Type B pancreatic cell (in vitro differentiated cells): ENCODE data around the gene APLP1. TPM values are rescaled to one million over a fixed set of nuclear protein-coding genes. Genes with fewer than 3 reads are reported as not detected.

Experiments
- DNase-seq: peaks from one replicate; pipeline ENCODE4 v3.0.0; 2021; ENCODE audit warnings: mixed read lengths; ENCODE audit not compliant: unreplicated experiment; ENCODE audit errors: extremely low spot score
- H3K27ac Mint-ChIP-seq: 2 replicates; pipeline ENCODE4 v1.8.0; 2021; ENCODE audit warnings: mild to moderate bottlenecking, mixed read lengths
- H3K27me3 Mint-ChIP-seq: 2 replicates; pipeline ENCODE4 v1.8.0; 2021; ENCODE audit warnings: mixed read lengths
- H3K36me3 Mint-ChIP-seq: 2 replicates; pipeline ENCODE4 v1.8.0; 2021; ENCODE audit warnings: mixed read lengths
- H3K4me1 Mint-ChIP-seq: one replicate; pipeline ENCODE4 v1.8.0; 2021; ENCODE audit warnings: mixed read lengths; ENCODE audit not compliant: unreplicated experiment
- H3K4me3 Mint-ChIP-seq: 2 replicates; pipeline ENCODE4 v1.8.0; 2021; ENCODE audit warnings: mild to moderate bottlenecking, mixed read lengths
- H3K9me3 Mint-ChIP-seq: 2 replicates; pipeline ENCODE4 v1.8.0; 2021; ENCODE audit warnings: mixed read lengths
- CTCF ChIP-seq: fragments of 200-600 bp; sonication (generic); conservative IDR thresholded peaks from 2 replicates; pipeline ENCODE4 v1.5.0; 2021; ENCODE audit warnings: antibody characterized with exemption, mild to moderate bottlenecking
- total RNA-seq: library from RNA; stranded (reverse); gene quantifications from 2 replicates; pipeline ENCODE4 v1.2.1, GENCODE V29; 2021; ENCODE audit warnings: low replicate concordance

Gene APLP1
- total RNA-seq, 1 donor from 2014 or later = 120 TPM

DNA sequence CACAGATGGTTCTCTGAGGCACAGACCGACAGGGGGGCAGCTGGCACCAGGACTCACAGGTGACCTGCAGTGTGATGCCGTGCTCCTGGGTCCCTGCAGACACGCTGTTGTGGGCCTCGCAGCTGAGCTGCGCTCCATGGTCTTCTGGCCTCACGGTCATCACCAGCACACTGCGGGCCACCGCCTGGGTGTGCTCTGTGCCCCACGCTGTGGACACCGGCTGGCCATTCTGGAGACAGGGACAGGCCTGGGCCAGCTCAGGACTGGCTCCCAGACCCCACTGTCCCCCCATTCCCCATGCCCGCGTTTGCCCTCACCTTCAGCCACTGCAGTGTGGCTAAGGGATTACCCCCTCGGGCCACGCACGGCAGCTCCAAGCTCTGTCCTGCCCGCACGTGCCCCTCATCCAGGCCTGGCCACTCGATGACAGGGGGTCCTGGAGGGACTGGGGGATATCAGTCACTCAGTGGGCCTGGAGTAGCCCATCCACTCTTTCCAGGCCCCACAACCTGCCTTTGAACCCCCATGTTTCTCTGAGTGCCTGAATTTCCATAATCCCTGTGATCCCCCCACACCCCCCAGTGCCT lies 19.4 kb upstream of the APLP1 start:
- no peak overlapping the region for H3K27ac Mint-ChIP-seq
- no peak for TF ChIP-seq CTCF
- no peaks in the 10 kb centered on the region for H3K9me3 Mint-ChIP-seq
- H3K4me1 Mint-ChIP-seq = peaks cover 16% of the 10 kb centered on the region
- no peak for DNase-seq
- H3K4me3 Mint-ChIP-seq = no peak overlapping the region
- peaks cover 81% of the 10 kb centered on the region for H3K27me3 Mint-ChIP-seq
- H3K36me3 Mint-ChIP-seq = no peaks in the 10 kb centered on the region

DNA sequence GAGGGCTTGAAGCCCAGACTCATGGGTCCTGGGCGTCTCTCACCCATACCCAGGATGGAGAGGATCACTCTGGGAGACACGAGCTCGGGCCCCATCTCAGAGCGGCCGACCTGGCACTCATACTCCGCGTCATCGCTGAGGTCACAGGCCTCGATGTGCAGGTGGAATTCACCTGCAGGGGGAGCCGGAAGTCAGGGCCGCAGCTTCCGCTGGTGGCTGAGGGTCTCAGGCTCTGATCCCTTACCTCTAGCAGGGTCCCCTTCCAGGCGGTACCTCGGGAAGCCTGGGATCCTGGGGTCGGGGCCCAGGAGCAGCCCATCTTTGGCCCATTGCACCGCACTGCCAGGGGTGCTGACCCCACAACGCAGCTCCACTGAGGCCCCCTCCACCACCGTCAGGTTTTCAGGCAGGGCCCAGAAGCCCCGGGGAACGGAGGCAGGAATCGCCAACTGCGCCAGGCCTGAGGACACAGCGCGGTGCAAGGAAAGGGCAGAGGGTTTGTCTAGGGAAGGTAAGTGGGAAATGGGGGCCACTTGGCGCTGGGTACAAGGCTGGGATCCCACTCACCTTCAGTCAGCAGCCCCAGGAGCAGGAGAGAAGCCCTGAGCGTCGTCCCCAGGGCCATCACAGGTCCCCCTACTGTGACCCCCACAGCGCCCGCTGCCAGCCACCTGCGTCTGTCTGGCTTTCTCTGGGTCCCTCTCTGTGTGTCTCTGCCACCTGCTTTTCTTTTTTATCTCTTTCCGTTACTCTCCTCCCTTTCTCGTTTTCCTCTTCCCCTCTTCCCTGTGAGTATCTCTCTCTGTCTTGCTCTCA lies 17.0 kb upstream of the APLP1 start:
- Mint-ChIP-seq H3K27me3 (peaks cover 75% of the 10 kb centered on the region), H3K4me1 (peaks cover 15% of the 10 kb centered on the region), H3K4me3 (no peak overlapping the region), H3K27ac (no peak overlapping the region), H3K36me3 (no peaks in the 10 kb centered on the region), H3K9me3 (no peaks in the 10 kb centered on the region)
- TF ChIP-seq CTCF = peak; percentile 57
- DNase-seq = no peak

DNA sequence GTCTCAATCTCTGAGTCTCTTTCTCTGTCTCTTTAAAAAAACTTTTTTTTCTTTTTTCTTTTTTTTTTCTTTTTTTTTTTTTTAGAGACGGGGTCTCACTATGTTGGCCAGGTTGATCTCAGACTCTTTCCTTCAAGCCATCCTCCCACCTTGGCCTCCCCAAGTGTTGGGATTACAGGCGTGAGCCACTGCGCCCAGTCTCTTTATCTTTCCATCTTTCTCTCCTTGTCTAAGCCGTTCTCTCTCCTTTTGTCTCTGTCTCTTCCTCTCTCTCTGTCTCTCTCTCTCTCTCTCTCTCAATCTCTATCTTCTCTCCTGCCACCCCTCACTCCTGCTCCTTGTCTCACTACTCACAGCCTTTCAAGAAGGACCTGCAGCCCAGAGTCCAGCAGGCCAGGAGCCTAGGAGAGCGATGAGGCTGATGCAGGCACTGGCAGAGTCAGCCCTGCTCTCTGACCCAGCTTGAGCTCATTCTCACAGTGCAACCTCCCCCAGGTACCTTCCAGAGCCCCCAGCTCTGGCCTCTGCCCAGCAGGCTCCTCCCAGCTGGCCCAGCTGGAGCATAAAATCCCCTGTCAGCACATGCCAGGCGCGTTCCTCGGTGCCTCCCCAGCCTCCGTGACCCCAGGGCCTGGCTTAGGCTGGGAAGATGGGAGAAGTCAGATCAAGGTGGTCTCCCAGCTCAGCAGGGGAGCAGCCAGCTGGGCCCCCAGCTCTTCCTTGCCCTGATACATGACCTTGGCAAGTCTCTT lies 16.2 kb upstream of the APLP1 start, which contains the start of gene NPHS1:
TSS of gene NPHS1 (minus strand) at position 476 of the 752 bp plus-strand sequence. CDS start 667 bp downstream, outside the sequence.
- H3K27me3 Mint-ChIP-seq = peaks cover 74% of the 10 kb centered on the region
- H3K27ac Mint-ChIP-seq = no peak within 1 kb of the TSS
- no peaks in the 10 kb centered on the region for H3K9me3 Mint-ChIP-seq
- no peak for DNase-seq
- H3K36me3 Mint-ChIP-seq = no peaks in the 10 kb centered on the region
- TF ChIP-seq CTCF = no peak
- H3K4me1 Mint-ChIP-seq = peaks cover 12% of the 10 kb centered on the region
- no peak within 1 kb of the TSS for H3K4me3 Mint-ChIP-seq

GRCh38 chr19:35853038-35853756 lies 15.2 kb upstream of the APLP1 start:
- Mint-ChIP-seq H3K27ac (no peak overlapping the region), H3K9me3 (no peaks in the 10 kb centered on the region), H3K4me3 (no peak overlapping the region), H3K27me3 (peaks cover 75% of the 10 kb centered on the region), H3K36me3 (no peaks in the 10 kb centered on the region), H3K4me1 (peaks cover 12% of the 10 kb centered on the region)
- no peak for TF ChIP-seq CTCF
- DNase-seq = no peak

DNA sequence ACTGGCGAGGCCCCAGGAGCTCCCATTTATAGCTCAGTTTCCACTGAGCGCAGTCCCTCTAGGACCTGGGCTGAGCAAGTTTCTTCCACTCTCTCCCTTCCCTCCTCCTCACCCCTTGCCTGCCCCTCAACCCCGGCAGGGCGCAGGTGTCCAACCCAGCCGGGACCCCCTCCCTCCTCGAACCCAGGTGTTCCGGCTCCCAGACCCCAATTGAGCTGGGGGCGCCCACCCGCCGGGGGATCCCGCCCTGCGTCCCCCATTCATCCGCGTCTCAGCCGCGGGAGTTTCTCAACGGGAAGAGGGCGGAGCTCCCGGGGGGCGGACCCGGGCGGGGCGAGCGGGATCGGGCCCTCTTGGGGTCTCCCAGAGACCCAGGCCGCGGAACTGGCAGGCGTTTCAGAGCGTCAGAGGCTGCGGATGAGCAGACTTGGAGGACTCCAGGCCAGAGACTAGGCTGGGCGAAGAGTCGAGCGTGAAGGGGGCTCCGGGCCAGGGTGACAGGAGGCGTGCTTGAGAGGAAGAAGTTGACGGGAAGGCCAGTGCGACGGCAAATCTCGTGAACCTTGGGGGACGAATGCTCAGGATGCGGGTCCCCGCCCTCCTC lies 11.7 kb upstream of the APLP1 start, which contains the start of gene KIRREL2:
TSS of gene KIRREL2 (plus strand) at position 366 of the 604 bp plus-strand sequence. CDS start at position 575, 209 bp downstream.
- DNase-seq = no peak
- Mint-ChIP-seq H3K4me3 (peak within 1 kb of the TSS; percentile 80), H3K27me3 (peaks cover 85% of the 10 kb centered on the region), H3K27ac (no peak within 1 kb of the TSS), H3K36me3 (no peaks in the 10 kb centered on the region), H3K9me3 (no peaks in the 10 kb centered on the region), H3K4me1 (peaks cover 19% of the 10 kb centered on the region)
- TF ChIP-seq CTCF = no peak
